Thyroid gland (tissue), 4 donors: ENCODE measurements around the gene OSBP2. TPM values are rescaled to one million over a fixed set of nuclear protein-coding genes. Genes with fewer than 3 reads are reported as not detected.

Experiments used
- DNase-seq, 2 donors: peaks; one replicate each; pipeline ENCODE4 v3.0.0-alpha.2; 2019
- H3K27ac ChIP-seq, 3 donors: fragments of 200-600 bp; sonication (generic); 1 replicate in 2 of 3; 2 replicates in 1 of 3; pipeline ENCODE4 v1.5.1; 2016 to 2019; ENCODE audit warnings: mild to moderate bottlenecking in 1 of 3, moderate library complexity in 1 of 3
- H3K27me3 ChIP-seq: fragments of 200-600 bp; sonication (generic); one replicate; pipeline ENCODE4 v1.5.1; 2019
- H3K36me3 ChIP-seq, 2 donors: fragments of 200-600 bp; sonication (generic); one replicate each; pipeline ENCODE4 v1.5.1; 2016 to 2019
- H3K4me1 ChIP-seq, 2 donors: fragments of 200-600 bp; sonication (generic); one replicate each; pipeline ENCODE4 v1.5.1; 2017 to 2019
- H3K4me3 ChIP-seq, 3 donors: fragments of 200-600 bp; sonication (generic); replicated peaks in 1 of 3; 1 replicate in 2 of 3; 2 replicates in 1 of 3; pipeline ENCODE4 v1.5.1; 2016; ENCODE audit warnings: mild to moderate bottlenecking in 1 of 3
- H3K9me3 ChIP-seq: fragments of 200-600 bp; sonication (generic); one replicate; pipeline ENCODE4 v1.5.1; 2017
- POLR2A ChIP-seq, 2 donors: fragments of 450-650 bp; IDR thresholded peaks; one replicate each; pipeline ENCODE4 v1.6.1; 2017; ENCODE audit warnings: antibody characterized with exemption in 2 of 2, mild to moderate bottlenecking in 2 of 2, moderate library complexity in 1 of 2
- whole genome bisulfite sequencing, 2 donors: methylation state at CpG; one replicate each; pipeline ENCODE4 v1.1.5; 2017; 5-methylcytosine and 5-hydroxymethylcytosine counted together
- intact Hi-C: fragments of 100-400 bp; cut with DNase I; formaldehyde crosslinking; loops from one replicate; pipeline ENCODE4 v1.15.1; 2023
- total RNA-seq, 4 donors: library from RNA; depleted of rRNA; stranded (reverse); fragments of >200 nt; gene quantifications; one replicate each; pipeline ENCODE4 v1.2.3, GENCODE V29; 2016
- TF ChIP-seq, protein P1 (sequence below), 6 experiments: fragments of 200-600 bp in 3 of 6; fragments of 450-650 bp in 3 of 6; sonication (generic) in 3 of 6; IDR thresholded peaks; one replicate each; pipeline ENCODE4 v1.5.1; 2016 to 2019; ENCODE audit warnings: antibody characterized with exemption in 6 of 6, mild to moderate bottlenecking in 2 of 6, inconsistent platforms in 1 of 6, moderate library complexity in 1 of 6

Gene OSBP2
- total RNA-seq, 4 donors from 2014 or later, result 7.8 to 13.4 (median 11.5) TPM

DNA sequence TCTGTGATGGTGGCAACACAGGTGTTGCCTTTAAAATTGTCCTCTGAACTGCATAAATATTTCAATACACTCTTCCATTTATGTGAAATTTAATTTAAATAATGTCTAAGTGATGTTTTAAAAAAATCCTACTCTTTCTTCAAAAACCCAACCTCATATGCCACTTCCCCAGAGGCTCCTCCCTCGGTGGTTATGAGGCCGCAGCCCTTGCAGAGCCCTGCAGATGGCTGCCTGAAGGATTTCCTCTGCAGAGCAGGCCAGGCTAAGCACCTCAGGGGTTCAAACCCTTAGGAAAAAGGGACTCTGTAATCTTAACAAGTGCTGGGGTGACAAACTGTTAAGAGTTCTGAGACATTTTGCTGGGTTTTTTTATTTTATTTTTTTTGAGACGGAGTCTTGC lies 248.7 kb downstream of the OSBP2 start:
- no peaks in the 10 kb centered on the region for H3K27me3 ChIP-seq
- no peak overlapping the region for H3K27ac ChIP-seq
- H3K4me1 ChIP-seq, result peaks cover 7 to 17% of the 10 kb centered on the region in 2 donors
- intact Hi-C loops, result no loop called here
- 78 to 80% methylated on average over 3 of the region's 3 CpGs for WGBS, 2 donors
- H3K9me3 ChIP-seq, result no peaks in the 10 kb centered on the region
- H3K36me3 ChIP-seq, result peaks cover 71 to 91% of the 10 kb centered on the region in 2 donors
- TF ChIP-seq, protein P1, sequence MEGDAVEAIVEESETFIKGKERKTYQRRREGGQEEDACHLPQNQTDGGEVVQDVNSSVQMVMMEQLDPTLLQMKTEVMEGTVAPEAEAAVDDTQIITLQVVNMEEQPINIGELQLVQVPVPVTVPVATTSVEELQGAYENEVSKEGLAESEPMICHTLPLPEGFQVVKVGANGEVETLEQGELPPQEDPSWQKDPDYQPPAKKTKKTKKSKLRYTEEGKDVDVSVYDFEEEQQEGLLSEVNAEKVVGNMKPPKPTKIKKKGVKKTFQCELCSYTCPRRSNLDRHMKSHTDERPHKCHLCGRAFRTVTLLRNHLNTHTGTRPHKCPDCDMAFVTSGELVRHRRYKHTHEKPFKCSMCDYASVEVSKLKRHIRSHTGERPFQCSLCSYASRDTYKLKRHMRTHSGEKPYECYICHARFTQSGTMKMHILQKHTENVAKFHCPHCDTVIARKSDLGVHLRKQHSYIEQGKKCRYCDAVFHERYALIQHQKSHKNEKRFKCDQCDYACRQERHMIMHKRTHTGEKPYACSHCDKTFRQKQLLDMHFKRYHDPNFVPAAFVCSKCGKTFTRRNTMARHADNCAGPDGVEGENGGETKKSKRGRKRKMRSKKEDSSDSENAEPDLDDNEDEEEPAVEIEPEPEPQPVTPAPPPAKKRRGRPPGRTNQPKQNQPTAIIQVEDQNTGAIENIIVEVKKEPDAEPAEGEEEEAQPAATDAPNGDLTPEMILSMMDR (IDR thresholded peaks at IDR 0.05), result no peak
- no peak for TF ChIP-seq POLR2A (IDR thresholded peaks at IDR 0.05)
- DNase-seq, result no peak
- H3K4me3 ChIP-seq, result no peak overlapping the region

DNA sequence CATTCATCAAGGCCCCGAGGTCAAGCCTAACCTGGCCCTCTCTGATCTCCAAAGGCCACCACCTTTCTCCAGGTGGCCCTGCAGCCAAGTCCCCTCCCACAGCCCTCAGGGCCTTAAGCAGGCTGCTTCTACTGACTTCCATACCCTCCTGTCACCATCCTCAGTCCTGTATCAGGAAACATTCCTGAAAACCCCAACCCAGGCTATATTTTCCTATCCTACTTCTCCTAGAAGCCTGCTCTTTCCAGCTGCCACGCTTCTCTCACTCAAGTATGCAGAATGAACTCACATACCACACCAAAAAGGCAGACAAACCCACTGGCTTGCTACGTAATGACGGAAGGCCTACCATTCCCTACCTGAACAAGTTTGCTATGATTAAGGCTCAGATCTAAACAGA lies 250.3 kb downstream of the OSBP2 start:
- Histone ChIP-seq H3K36me3 (peaks cover 75 to 90% of the 10 kb centered on the region in 2 donors), H3K27me3 (no peaks in the 10 kb centered on the region), H3K27ac (no peak overlapping the region), H3K9me3 (no peaks in the 10 kb centered on the region), H3K4me3 (no peak overlapping the region), H3K4me1 (peaks cover 9 to 18% of the 10 kb centered on the region in 2 donors)
- no peak for TF ChIP-seq POLR2A (IDR thresholded peaks at IDR 0.05)
- TF ChIP-seq, protein P1 (IDR thresholded peaks at IDR 0.05), result no peak
- no peak for DNase-seq
- 99% methylated on average over 4 of the region's 4 CpGs for WGBS, 2 donors
- intact Hi-C loops, result loop anchor here (5.0 kb wide), 1 partner anchor 142 kb away; no protein-coding TSS in a partner anchor

DNA sequence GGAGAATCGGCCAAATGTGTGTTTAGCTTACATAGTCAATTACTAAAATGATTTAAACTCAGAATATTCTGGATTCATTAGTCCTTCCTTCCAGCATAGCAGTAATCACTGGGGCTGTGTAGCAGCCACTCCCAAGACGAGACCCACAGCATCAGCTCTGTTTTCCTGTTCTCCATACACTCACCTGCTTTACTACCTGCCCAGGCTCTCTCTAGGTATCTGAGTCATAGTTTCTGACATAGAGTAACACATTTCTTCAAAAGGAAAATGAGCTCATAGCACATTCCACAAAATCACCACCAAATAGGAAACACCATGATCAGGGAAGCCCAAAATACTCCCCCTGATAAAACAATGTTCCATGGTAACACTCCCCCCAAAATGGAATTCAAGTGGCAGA lies 251.0 kb downstream of the OSBP2 start:
- Histone ChIP-seq H3K27me3 (no peaks in the 10 kb centered on the region), H3K27ac (no peak overlapping the region), H3K4me3 (no peak overlapping the region), H3K9me3 (no peaks in the 10 kb centered on the region), H3K4me1 (peaks cover 9 to 18% of the 10 kb centered on the region in 2 donors), H3K36me3 (peaks cover 71 to 83% of the 10 kb centered on the region in 2 donors)
- no peak for DNase-seq
- TF ChIP-seq, protein P1 (IDR thresholded peaks at IDR 0.05), result no peak
- no peak for TF ChIP-seq POLR2A (IDR thresholded peaks at IDR 0.05)
- intact Hi-C loops, result loop anchor here (5.0 kb wide), 1 partner anchor 142 kb away; no protein-coding TSS in a partner anchor
- 92 to 93% methylated on average over 2 of the region's 2 CpGs for WGBS, 2 donors

DNA sequence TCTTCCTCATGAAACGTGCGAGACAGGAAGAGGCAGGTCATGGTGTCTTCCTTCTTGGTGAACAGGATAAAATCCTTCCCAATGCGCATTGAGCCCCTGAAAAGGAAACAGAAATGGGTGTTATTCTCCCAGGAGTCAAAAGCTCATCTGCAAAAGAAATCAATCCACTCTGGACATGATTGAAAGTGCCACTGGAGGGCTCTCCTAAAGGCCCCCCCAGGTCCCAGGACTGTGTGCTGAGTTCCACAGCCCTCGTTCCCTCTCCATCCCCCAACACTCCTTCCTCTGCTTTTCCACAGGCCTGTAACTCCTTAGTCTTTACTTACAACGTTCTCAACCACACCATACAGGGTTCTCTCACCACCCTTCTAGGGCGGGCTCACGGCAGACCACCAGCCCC lies 251.7 kb downstream of the OSBP2 start:
- DNase-seq, result no peak
- H3K27ac ChIP-seq, result no peak overlapping the region
- H3K27me3 ChIP-seq, result no peaks in the 10 kb centered on the region
- WGBS, 2 donors, result 71 to 77% methylated on average over 7 of the region's 7 CpGs
- no peaks in the 10 kb centered on the region for H3K9me3 ChIP-seq
- TF ChIP-seq, protein P1 (IDR thresholded peaks at IDR 0.05), result no peak
- no peak for TF ChIP-seq POLR2A (IDR thresholded peaks at IDR 0.05)
- intact Hi-C loops, result loop anchor here (5.0 kb wide), 1 partner anchor 141 kb away; no protein-coding TSS in a partner anchor
- peaks cover 9 to 18% of the 10 kb centered on the region in 2 donors for H3K4me1 ChIP-seq
- H3K4me3 ChIP-seq, result no peak overlapping the region
- peaks cover 64 to 76% of the 10 kb centered on the region in 2 donors for H3K36me3 ChIP-seq

DNA sequence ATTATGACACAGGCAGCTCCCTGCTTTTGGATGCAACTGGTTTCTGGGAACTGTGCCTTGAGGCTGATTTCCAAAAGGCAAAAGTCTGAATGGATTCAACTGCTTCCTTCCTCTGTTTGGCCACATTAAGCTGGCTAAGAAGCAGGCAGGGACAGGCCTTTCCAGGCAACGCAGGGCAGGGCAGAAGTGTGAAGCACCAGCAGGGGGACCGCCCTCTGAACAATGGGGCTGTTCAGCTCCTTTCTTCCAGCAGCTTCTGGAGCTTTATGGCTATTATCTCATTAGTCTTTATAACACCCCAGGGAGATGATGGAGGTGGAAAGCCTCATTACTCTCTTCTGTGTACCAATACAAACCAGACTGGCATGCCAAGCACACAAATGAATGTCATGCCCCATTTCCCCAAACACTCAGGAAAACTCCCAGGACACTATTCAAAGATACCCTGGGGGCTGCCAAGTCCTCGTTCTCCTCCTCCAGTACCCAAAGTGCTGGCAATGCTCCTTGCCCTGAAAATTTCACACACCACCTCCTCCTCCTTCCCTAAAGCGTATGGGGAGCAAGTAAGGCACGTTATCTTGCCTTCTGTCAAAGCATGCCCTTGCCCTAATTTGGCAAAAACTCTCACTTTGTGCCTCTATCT lies 252.6 kb downstream of the OSBP2 start:
- WGBS, 2 donors, result 35 to 52% methylated on average over 5 of the region's 5 CpGs
- Histone ChIP-seq H3K4me3 (no peak overlapping the region), H3K4me1 (peaks cover 12 to 26% of the 10 kb centered on the region in 2 donors), H3K9me3 (no peaks in the 10 kb centered on the region), H3K36me3 (peaks cover 54 to 66% of the 10 kb centered on the region in 2 donors), H3K27ac (peak overlapping the region in 1 of 3 donors; percentile 13), H3K27me3 (no peaks in the 10 kb centered on the region)
- TF ChIP-seq, protein P1 (IDR thresholded peaks at IDR 0.05), result no peak
- TF ChIP-seq POLR2A (IDR thresholded peaks at IDR 0.05), result no peak
- peak; percentile 44 to 62 for DNase-seq
- intact Hi-C loops, result loop anchor here (5.0 kb wide), 1 partner anchor 140 kb away; no protein-coding TSS in a partner anchor
